CD8-positive, alpha-beta memory T cell (primary cell): ENCODE results near the gene SPHK2. TPM values are rescaled to one million over a fixed set of nuclear protein-coding genes. Genes with fewer than 3 reads are reported as not detected.

Source experiments
- CTCF ChIA-PET: fragments of 350-600 bp; sonication (Branson Sonifier 250); formaldehyde crosslinking; loops from one replicate; lab custom pipeline; 2021; ENCODE audit warnings: antibody characterized with exemption; lab: Charles Lee
- POLR2A ChIA-PET: fragments of 350-600 bp; sonication (Branson Sonifier 250); formaldehyde crosslinking; loops from one replicate; lab custom pipeline; 2021; ENCODE audit warnings: antibody characterized with exemption; lab: Charles Lee
- DNase-seq, 5 donors: peaks; one replicate each; pipeline versions ENCODE4 v3.0.0 to v3.0.0-alpha.2; 2020 to 2022; ENCODE audit warnings: mixed read lengths in 1 of 5
- H3K27ac ChIP-seq: one replicate; pipeline ENCODE4 v1.7.0; 2013; ENCODE audit warnings: low read depth, mild to moderate bottlenecking, low read length, moderate library complexity
- H3K27me3 ChIP-seq: 2 replicates; pipeline ENCODE4 v1.7.0; 2013; ENCODE audit warnings: low read length, mild to moderate bottlenecking; ENCODE audit not compliant: insufficient read depth, poor library complexity, severe bottlenecking
- H3K36me3 ChIP-seq: 2 replicates; pipeline ENCODE4 v1.7.0; 2013; ENCODE audit warnings: mild to moderate bottlenecking, low read length, moderate library complexity; ENCODE audit not compliant: insufficient read depth
- H3K4me1 ChIP-seq: 2 replicates; pipeline ENCODE4 v1.7.0; 2013; ENCODE audit warnings: mild to moderate bottlenecking, low read length, moderate library complexity; ENCODE audit not compliant: insufficient read depth
- H3K4me3 ChIP-seq: 2 replicates; pipeline ENCODE4 v1.7.0; 2013; ENCODE audit warnings: mild to moderate bottlenecking, low read length
- H3K9me3 ChIP-seq: 2 replicates; pipeline ENCODE4 v1.7.0; 2013; ENCODE audit warnings: mild to moderate bottlenecking, low read length
- H3K27ac Mint-ChIP-seq, 8 donors: one replicate each; pipeline ENCODE4 v1.8.0; 2020 to 2021; ENCODE audit warnings: mixed read lengths in 8 of 8, mild to moderate bottlenecking in 6 of 8, inconsistent platforms in 3 of 8, moderate library complexity in 3 of 8
- H3K27me3 Mint-ChIP-seq, 2 donors: one replicate each; pipeline ENCODE4 v1.8.0; 2020 to 2021; ENCODE audit warnings: mixed read lengths in 2 of 2, mild to moderate bottlenecking in 1 of 2, moderate library complexity in 1 of 2
- H3K36me3 Mint-ChIP-seq, 3 donors: one replicate each; pipeline ENCODE4 v1.8.0; 2020 to 2021; ENCODE audit warnings: mixed read lengths in 3 of 3, inconsistent platforms in 1 of 3, mild to moderate bottlenecking in 1 of 3
- H3K4me1 Mint-ChIP-seq, 3 donors: one replicate each; pipeline ENCODE4 v1.8.0; 2020 to 2021; ENCODE audit warnings: mixed read lengths in 3 of 3, inconsistent platforms in 1 of 3, mild to moderate bottlenecking in 1 of 3
- H3K4me3 Mint-ChIP-seq, 7 donors: one replicate each; pipeline ENCODE4 v1.8.0; 2020 to 2021; ENCODE audit warnings: mixed read lengths in 7 of 7, mild to moderate bottlenecking in 6 of 7, moderate library complexity in 4 of 7, inconsistent platforms in 2 of 7
- H3K9me3 Mint-ChIP-seq, 5 donors: one replicate each; pipeline ENCODE4 v1.8.0; 2020 to 2022; ENCODE audit warnings: mixed read lengths in 5 of 5, mild to moderate bottlenecking in 3 of 5, moderate library complexity in 2 of 5, inconsistent platforms in 1 of 5
- polyA plus RNA-seq: library from polyadenylated mRNA; unstranded; fragments of 300-500 nt; fragmentation: Illumina TruSeq; gene quantifications from one replicate; pipeline ENCODE4 v1.2.3, GENCODE V29; 2021
- total RNA-seq, 2 experiments: library from RNA; stranded (reverse); gene quantifications; one replicate each; pipeline ENCODE4 v1.2.3, GENCODE V29; 2021

Gene SPHK2
- total and polyA plus RNA-seq, 3 experiments from 2014 or later: 10.2 to 38.5 (median 37.5) TPM

- Histone ChIP-seq H3K27ac (peak overlapping the region; percentile 43), H3K9me3 (no peaks in the 10 kb centered on the region), H3K36me3 (no peaks in the 10 kb centered on the region), H3K4me1 (peaks cover 6% of the 10 kb centered on the region), H3K27me3 (no peaks in the 10 kb centered on the region), H3K4me3 (peak overlapping the region; percentile 34)
- POLR2A ChIA-PET: interaction anchor here (0.7 to 1.1 kb wide), 2 partner anchors 13 to 264 kb away, joined by 6 to 8 read pairs; no protein-coding TSS in a partner anchor
- Mint-ChIP-seq H3K4me1 (peaks cover 4 to 18% (median 5%) of the 10 kb centered on the region in 3 donors), H3K4me3 (peak overlapping the region; percentile 62 to 83 (median 68)), H3K27ac (peak overlapping the region; percentile 69 to 90 (median 82)), H3K27me3 (peaks cover 0 to 4% of the 10 kb centered on the region in 2 donors), H3K36me3 (peaks cover 0 to 2% (median 0%) of the 10 kb centered on the region in 3 donors), H3K9me3 (no peaks in the 10 kb centered on the region)
- DNase-seq: peak; percentile 18 to 60 (median 43)
- CTCF ChIA-PET: no interaction called here
Observed at GRCh38 chr19:48596679-48597465, 22.4 kb upstream of the SPHK2 start.

GRCh38 chr19:48598996-48599700, 20.2 kb upstream of the SPHK2 start:
- ChIA-PET POLR2A (no interaction called here), CTCF (no interaction called here)
- H3K9me3 Mint-ChIP-seq: no peaks in the 10 kb centered on the region
- Histone ChIP-seq H3K36me3 (no peaks in the 10 kb centered on the region), H3K4me3 (no peak overlapping the region), H3K4me1 (peaks cover 6% of the 10 kb centered on the region), H3K27me3 (no peaks in the 10 kb centered on the region), H3K27ac (no peak overlapping the region), H3K9me3 (no peaks in the 10 kb centered on the region)
- H3K4me1 Mint-ChIP-seq: peaks cover 4 to 14% (median 5%) of the 10 kb centered on the region in 3 donors
- peak overlapping the region in 1 of 8 donors; percentile 14 for H3K27ac Mint-ChIP-seq
- DNase-seq: no peak
- no peak overlapping the region for H3K4me3 Mint-ChIP-seq
- H3K27me3 Mint-ChIP-seq: peaks cover 0 to 4% of the 10 kb centered on the region in 2 donors
- H3K36me3 Mint-ChIP-seq: peaks cover 0 to 2% (median 0%) of the 10 kb centered on the region in 3 donors

- Mint-ChIP-seq H3K27ac (no peak overlapping the region), H3K4me3 (no peak overlapping the region), H3K27me3 (peaks cover 0 to 4% of the 10 kb centered on the region in 2 donors), H3K9me3 (no peaks in the 10 kb centered on the region), H3K36me3 (no peaks in the 10 kb centered on the region), H3K4me1 (peaks cover 0 to 9% (median 2%) of the 10 kb centered on the region in 3 donors)
- Histone ChIP-seq H3K36me3 (no peaks in the 10 kb centered on the region), H3K27ac (no peak overlapping the region), H3K27me3 (no peaks in the 10 kb centered on the region), H3K4me1 (peaks cover 6% of the 10 kb centered on the region), H3K4me3 (no peak overlapping the region), H3K9me3 (no peaks in the 10 kb centered on the region)
- no peak for DNase-seq
- ChIA-PET CTCF (interaction anchor here (0.8 kb wide), 1 partner anchor 332 kb away, joined by 3 read pairs; no protein-coding TSS in a partner anchor), POLR2A (no interaction called here)
Observed at GRCh38 chr19:48600679-48601417, 18.5 kb upstream of the SPHK2 start.

GRCh38 chr19:48603001-48603400, 16.3 kb upstream of the SPHK2 start:
- CTCF ChIA-PET: interaction anchor here (1.1 kb wide), 1 partner anchor 14 kb away, joined by 3 read pairs; no protein-coding TSS in a partner anchor

GRCh38 chr19:48603449-48603848, 15.9 kb upstream of the SPHK2 start:
- Mint-ChIP-seq H3K27me3 (peaks cover 0 to 4% of the 10 kb centered on the region in 2 donors), H3K36me3 (no peaks in the 10 kb centered on the region), H3K27ac (no peak overlapping the region), H3K9me3 (no peaks in the 10 kb centered on the region), H3K4me1 (no peaks in the 10 kb centered on the region), H3K4me3 (no peak overlapping the region)
- no peaks in the 10 kb centered on the region for H3K27me3 ChIP-seq
- no peak overlapping the region for H3K27ac ChIP-seq
- DNase-seq: no peak
- no peaks in the 10 kb centered on the region for H3K4me1 ChIP-seq
- CTCF ChIA-PET: no interaction called here
- POLR2A ChIA-PET: no interaction called here
- no peaks in the 10 kb centered on the region for H3K9me3 ChIP-seq
- no peak overlapping the region for H3K4me3 ChIP-seq
- no peaks in the 10 kb centered on the region for H3K36me3 ChIP-seq

More at GRCh38 chr19:48603001-48603400, 16.3 kb upstream of the SPHK2 start:
- no peaks in the 10 kb centered on the region for H3K36me3 ChIP-seq
- no peaks in the 10 kb centered on the region for H3K9me3 ChIP-seq
- POLR2A ChIA-PET: no interaction called here
- peaks cover 0 to 4% of the 10 kb centered on the region in 2 donors for H3K27me3 Mint-ChIP-seq
- H3K9me3 Mint-ChIP-seq: no peaks in the 10 kb centered on the region
- H3K4me1 ChIP-seq: no peaks in the 10 kb centered on the region
- H3K36me3 Mint-ChIP-seq: no peaks in the 10 kb centered on the region
- no peak for DNase-seq
- no peak overlapping the region for H3K4me3 Mint-ChIP-seq
- H3K4me3 ChIP-seq: no peak overlapping the region
- H3K4me1 Mint-ChIP-seq: no peaks in the 10 kb centered on the region
- H3K27me3 ChIP-seq: no peaks in the 10 kb centered on the region
- H3K27ac ChIP-seq: no peak overlapping the region
- H3K27ac Mint-ChIP-seq: no peak overlapping the region

GRCh38 chr19:48603850-48604249, 15.5 kb upstream of the SPHK2 start:
- H3K4me1 Mint-ChIP-seq: peaks cover 3 to 4% (median 3%) of the 10 kb centered on the region in 3 donors
- no peaks in the 10 kb centered on the region for H3K36me3 Mint-ChIP-seq
- Histone ChIP-seq H3K9me3 (no peaks in the 10 kb centered on the region), H3K4me3 (no peak overlapping the region), H3K27ac (no peak overlapping the region), H3K36me3 (no peaks in the 10 kb centered on the region), H3K27me3 (no peaks in the 10 kb centered on the region), H3K4me1 (peaks cover 4% of the 10 kb centered on the region)
- H3K4me3 Mint-ChIP-seq: no peak overlapping the region
- no peak for DNase-seq
- ChIA-PET POLR2A (no interaction called here), CTCF (no interaction called here)
- no peaks in the 10 kb centered on the region for H3K27me3 Mint-ChIP-seq
- no peaks in the 10 kb centered on the region for H3K9me3 Mint-ChIP-seq
- H3K27ac Mint-ChIP-seq: no peak overlapping the region

GRCh38 chr19:48606463-48607358, 12.6 kb upstream of the SPHK2 start, which contains the start of gene SPACA4:
TSS of gene SPACA4 (plus strand) at chr19:48606742. CDS start at chr19:48606979, 237 bp downstream.
- H3K36me3 Mint-ChIP-seq: no peaks in the 10 kb centered on the region
- Histone ChIP-seq H3K36me3 (no peaks in the 10 kb centered on the region), H3K9me3 (no peaks in the 10 kb centered on the region), H3K27me3 (no peaks in the 10 kb centered on the region), H3K27ac (no peak within 1 kb of the TSS), H3K4me1 (peaks cover 7% of the 10 kb centered on the region), H3K4me3 (no peak within 1 kb of the TSS)
- ChIA-PET CTCF (interaction anchor here (0.6 to 1.7 kb wide), 4 partner anchors 12 to 275 kb away, joined by 3 to 4 read pairs (median 4); partner anchors contain the start of genes RPL18 and SPHK2), POLR2A (no interaction called here)
- H3K9me3 Mint-ChIP-seq: no peaks in the 10 kb centered on the region
- H3K4me3 Mint-ChIP-seq: no peak within 1 kb of the TSS
- H3K27ac Mint-ChIP-seq: no peak within 1 kb of the TSS
- no peak for DNase-seq
- H3K4me1 Mint-ChIP-seq: peaks cover 4 to 6% (median 5%) of the 10 kb centered on the region in 3 donors
- no peaks in the 10 kb centered on the region for H3K27me3 Mint-ChIP-seq
